Smooth muscle cell (in vitro differentiated cells): ENCODE data around the gene ZNRF3. TPM values are rescaled to one million over a fixed set of nuclear protein-coding genes. Genes with fewer than 3 reads are reported as not detected.

Source experiments
- DNase-seq: peaks from one replicate; lab custom pipeline; 2025; ENCODE audit not compliant: unreplicated experiment; lab: John Stamatoyannopoulos, UW
- H2AFZ ChIP-seq: fragments of 200-600 bp; sonication (generic); 2 replicates; pipeline ENCODE4 v1.6.0; 2016; ENCODE audit warnings: antibody characterized with exemption, low read depth, mild to moderate bottlenecking
- H3F3A ChIP-seq: fragments of 200-600 bp; sonication (generic); 2 replicates; pipeline ENCODE4 v1.6.0; 2017; ENCODE audit warnings: antibody characterized with exemption, low read depth
- H3K27ac ChIP-seq: fragments of 200-600 bp; sonication (generic); 2 replicates; pipeline ENCODE4 v1.5.1; 2016; ENCODE audit warnings: low read depth, mild to moderate bottlenecking
- H3K27me3 ChIP-seq: fragments of 200-600 bp; sonication (generic); 2 replicates; pipeline ENCODE4 v1.6.1; 2016; ENCODE audit warnings: low read depth, mild to moderate bottlenecking
- H3K36me3 ChIP-seq: fragments of 200-600 bp; sonication (generic); 2 replicates; pipeline ENCODE4 v1.5.1; 2016; ENCODE audit warnings: low read depth
- H3K4me1 ChIP-seq: fragments of 200-600 bp; sonication (generic); 2 replicates; pipeline ENCODE4 v1.5.1; 2016; ENCODE audit warnings: low read depth
- H3K4me2 ChIP-seq: fragments of 200-600 bp; sonication (generic); 2 replicates; pipeline ENCODE4 v1.6.0; 2016; ENCODE audit warnings: mild to moderate bottlenecking
- H3K4me3 ChIP-seq: fragments of 200-600 bp; sonication (generic); 2 replicates; pipeline ENCODE4 v1.5.1; 2016; ENCODE audit warnings: mild to moderate bottlenecking
- H3K79me2 ChIP-seq: fragments of 200-600 bp; sonication (generic); 2 replicates; pipeline ENCODE4 v1.6.0; 2016; ENCODE audit warnings: low read depth, mild to moderate bottlenecking
- H3K9ac ChIP-seq: fragments of 200-600 bp; sonication (generic); 2 replicates; pipeline ENCODE4 v1.6.0; 2016; ENCODE audit warnings: low read depth
- H3K9me3 ChIP-seq: fragments of 200-600 bp; sonication (generic); replicated peaks from 2 replicates; pipeline ENCODE4 v1.5.1; 2016; ENCODE audit warnings: low read depth
- H4K20me1 ChIP-seq: fragments of 200-600 bp; sonication (generic); 2 replicates; pipeline ENCODE4 v1.6.0; 2016; ENCODE audit warnings: low read depth
- WGBS: methylation state at CpG from one replicate; pipeline ENCODE4 v1.1.7; 2016; ENCODE audit warnings: low lambda C conversion rate; 5-methylcytosine and 5-hydroxymethylcytosine counted together
- polyA plus RNA-seq: library from polyadenylated mRNA; unstranded; fragments of >200 nt; fragmentation: Nextera tagmentation; extraction: Ambion mirVana; gene quantifications from 2 replicates; pipeline ENCODE4 v1.2.1, GENCODE V29; 2016
- total RNA-seq: library from RNA; depleted of rRNA; stranded (reverse); fragments of >200 nt; gene quantifications from 2 replicates; pipeline ENCODE4 v1.2.3, GENCODE V29; 2014
- TF ChIP-seq, protein P1 (sequence below): fragments of 200-600 bp; sonication (generic); IDR thresholded peaks from 2 replicates; pipeline ENCODE4 v1.5.1; 2017; ENCODE audit warnings: borderline replicate concordance, mild to moderate bottlenecking, antibody characterized with exemption; ENCODE audit not compliant: insufficient read depth, poor library complexity, severe bottlenecking

ZNRF3 gene
- total and polyA plus RNA-seq, 2 experiments from 2014 or later = 4.7 to 5.5 TPM

DNA sequence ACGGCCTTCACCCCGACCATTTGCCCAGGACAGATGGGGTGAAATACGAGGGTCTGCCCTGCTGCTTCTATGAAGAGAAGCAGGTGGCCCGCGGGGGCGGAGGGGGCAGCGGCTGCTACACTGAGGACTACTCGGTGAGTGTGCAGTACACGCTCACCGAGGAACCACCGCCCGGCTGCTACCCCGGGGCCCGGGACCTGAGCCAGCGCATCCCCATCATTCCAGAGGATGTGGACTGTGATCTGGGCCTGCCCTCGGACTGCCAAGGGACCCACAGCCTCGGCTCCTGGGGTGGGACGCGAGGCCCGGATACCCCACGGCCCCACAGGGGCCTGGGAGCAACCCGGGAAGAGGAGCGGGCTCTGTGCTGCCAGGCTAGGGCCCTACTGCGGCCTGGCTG lies 167.1 kb downstream of the ZNRF3 start:
- 97% methylated on average over 24 of the region's 24 CpGs for WGBS

DNA sequence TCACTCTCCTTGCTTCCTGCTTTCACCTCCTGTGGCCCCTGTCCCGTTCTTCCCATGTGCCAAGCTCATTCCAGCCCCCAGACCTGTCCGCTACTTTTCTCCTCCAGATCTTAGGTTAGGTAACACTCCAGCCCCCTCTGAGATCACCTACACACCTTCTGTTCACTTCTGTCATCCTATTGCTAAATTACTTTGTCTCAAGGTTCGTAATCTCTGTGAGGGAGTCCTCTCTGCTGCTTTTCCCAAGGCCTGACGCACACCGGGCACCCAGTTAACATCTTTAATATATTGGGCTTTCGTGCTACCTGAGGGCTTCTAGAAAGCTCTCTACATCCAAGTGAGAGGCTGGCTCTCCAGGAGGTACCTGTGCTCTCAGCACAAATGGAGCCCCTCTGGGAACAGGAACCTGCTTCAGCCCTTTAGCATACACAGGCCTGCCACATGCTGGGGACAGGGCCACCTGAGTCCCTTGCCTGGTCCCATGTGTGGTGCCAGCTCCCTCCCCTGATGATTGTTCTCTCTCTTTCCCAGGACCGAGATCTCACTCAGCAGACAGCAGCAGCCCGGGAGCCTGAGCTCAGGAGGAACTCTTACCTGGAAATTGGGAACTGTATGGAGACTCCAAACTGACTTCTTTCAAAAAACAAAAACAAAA lies 169.8 kb downstream of the ZNRF3 start:
- Histone ChIP-seq H3K27ac (no peak overlapping the region), H3K79me2 (no peaks in the 10 kb centered on the region), H3K9ac (no peak overlapping the region), H2AFZ (no peak overlapping the region), H3K4me2 (no peak overlapping the region), H3K9me3 (no peaks in the 10 kb centered on the region), H3K4me1 (peaks cover 5% of the 10 kb centered on the region), H3F3A (no peaks in the 10 kb centered on the region), H3K36me3 (no peaks in the 10 kb centered on the region), H3K4me3 (no peak overlapping the region), H3K27me3 (no peaks in the 10 kb centered on the region), H4K20me1 (no peaks in the 10 kb centered on the region)
- TF ChIP-seq, protein P1, sequence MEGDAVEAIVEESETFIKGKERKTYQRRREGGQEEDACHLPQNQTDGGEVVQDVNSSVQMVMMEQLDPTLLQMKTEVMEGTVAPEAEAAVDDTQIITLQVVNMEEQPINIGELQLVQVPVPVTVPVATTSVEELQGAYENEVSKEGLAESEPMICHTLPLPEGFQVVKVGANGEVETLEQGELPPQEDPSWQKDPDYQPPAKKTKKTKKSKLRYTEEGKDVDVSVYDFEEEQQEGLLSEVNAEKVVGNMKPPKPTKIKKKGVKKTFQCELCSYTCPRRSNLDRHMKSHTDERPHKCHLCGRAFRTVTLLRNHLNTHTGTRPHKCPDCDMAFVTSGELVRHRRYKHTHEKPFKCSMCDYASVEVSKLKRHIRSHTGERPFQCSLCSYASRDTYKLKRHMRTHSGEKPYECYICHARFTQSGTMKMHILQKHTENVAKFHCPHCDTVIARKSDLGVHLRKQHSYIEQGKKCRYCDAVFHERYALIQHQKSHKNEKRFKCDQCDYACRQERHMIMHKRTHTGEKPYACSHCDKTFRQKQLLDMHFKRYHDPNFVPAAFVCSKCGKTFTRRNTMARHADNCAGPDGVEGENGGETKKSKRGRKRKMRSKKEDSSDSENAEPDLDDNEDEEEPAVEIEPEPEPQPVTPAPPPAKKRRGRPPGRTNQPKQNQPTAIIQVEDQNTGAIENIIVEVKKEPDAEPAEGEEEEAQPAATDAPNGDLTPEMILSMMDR = no peak
- no peak for DNase-seq
- WGBS = 96% methylated on average over 8 of the region's 8 CpGs

More for the DNA sequence above, 167.1 kb downstream of the ZNRF3 start:
- H2AFZ ChIP-seq = no peak overlapping the region
- peaks cover 5% of the 10 kb centered on the region for H3F3A ChIP-seq
- H3K27ac ChIP-seq = no peak overlapping the region
- no peaks in the 10 kb centered on the region for H3K27me3 ChIP-seq
- no peaks in the 10 kb centered on the region for H4K20me1 ChIP-seq
- no peak overlapping the region for H3K9ac ChIP-seq
- H3K4me1 ChIP-seq = peaks cover 2% of the 10 kb centered on the region
- TF ChIP-seq, protein P1 = no peak
- H3K4me2 ChIP-seq = no peak overlapping the region
- DNase-seq = no peak
- H3K9me3 ChIP-seq = no peaks in the 10 kb centered on the region
- no peaks in the 10 kb centered on the region for H3K79me2 ChIP-seq
- no peaks in the 10 kb centered on the region for H3K36me3 ChIP-seq
- no peak overlapping the region for H3K4me3 ChIP-seq

DNA sequence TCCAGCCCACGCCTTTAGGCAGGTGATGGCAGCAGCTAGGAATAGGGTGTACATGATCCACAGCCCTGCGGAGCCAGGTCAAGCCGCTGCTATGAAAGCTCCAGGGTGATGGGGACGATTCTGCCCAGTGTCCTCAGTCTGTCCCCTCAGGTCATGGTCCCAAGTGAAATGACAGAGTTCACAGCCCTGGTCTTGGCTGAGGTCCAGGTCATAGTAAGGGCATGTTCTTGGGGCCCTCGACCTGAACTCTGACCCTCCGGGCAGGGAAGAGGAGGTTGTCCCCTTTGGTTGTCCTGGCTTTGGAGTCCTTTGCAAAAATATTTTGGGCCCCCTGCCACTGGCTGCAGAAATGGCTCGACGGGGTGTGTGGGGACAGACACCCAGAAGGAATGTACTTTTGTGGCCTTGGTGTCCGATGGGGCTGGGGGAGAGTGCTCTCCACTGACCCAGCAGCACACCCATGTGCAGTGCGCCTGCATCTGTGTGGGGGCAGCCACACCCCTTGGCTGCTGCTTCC lies 170.9 kb downstream of the ZNRF3 start:
- H3K4me1 ChIP-seq = peaks cover 5% of the 10 kb centered on the region
- no peak overlapping the region for H3K27ac ChIP-seq
- H3K9me3 ChIP-seq = no peaks in the 10 kb centered on the region
- no peaks in the 10 kb centered on the region for H3K79me2 ChIP-seq
- H3K9ac ChIP-seq = no peak overlapping the region
- no peaks in the 10 kb centered on the region for H3F3A ChIP-seq
- TF ChIP-seq, protein P1 = no peak
- H3K4me3 ChIP-seq = no peak overlapping the region
- no peaks in the 10 kb centered on the region for H3K27me3 ChIP-seq
- WGBS = 88% methylated on average over 10 of the region's 10 CpGs
- H3K4me2 ChIP-seq = no peak overlapping the region
- no peak overlapping the region for H2AFZ ChIP-seq
- no peaks in the 10 kb centered on the region for H4K20me1 ChIP-seq
- H3K36me3 ChIP-seq = no peaks in the 10 kb centered on the region
- DNase-seq = no peak
